PFSK-1 (cell line): ENCODE data around the gene RABGAP1.

Experiments
- FOXP2 ChIP-seq: optimal IDR thresholded peaks from 2 replicates; pipeline ENCODE3; 2011; ENCODE audit warnings: borderline replicate concordance, control low read depth, inconsistent platforms; ENCODE audit not compliant: insufficient read depth; ENCODE audit errors: extremely low read length, extremely low read depth
- POLR2AphosphoS5 ChIP-seq: IDR thresholded peaks from 2 replicates; pipeline ENCODE4 v1.6.1; 2012; ENCODE audit warnings: low read depth, mild to moderate bottlenecking, control low read depth, low read length, moderate library complexity
- SIN3A ChIP-seq: IDR thresholded peaks from 2 replicates; pipeline ENCODE4 v1.6.1; 2012; ENCODE audit warnings: mild to moderate bottlenecking, low read length, moderate library complexity, borderline replicate concordance; ENCODE audit not compliant: insufficient read depth
- TAF1 ChIP-seq: IDR thresholded peaks from 2 replicates; pipeline ENCODE4 v1.6.1; 2012; ENCODE audit warnings: low read length, control low read depth, borderline replicate concordance; ENCODE audit not compliant: insufficient read depth
- TF ChIP-seq, protein P1 (sequence below), 2 experiments: IDR thresholded peaks; 2 replicates each; pipeline versions ENCODE4 v1.6.1 to v1.8.0; 2011 to 2012; ENCODE audit warnings: low read depth in 2 of 2, low read length in 2 of 2, control low read depth in 1 of 2, inconsistent platforms in 1 of 2, mild to moderate bottlenecking in 1 of 2, moderate library complexity in 1 of 2; ENCODE audit not compliant: insufficient read depth in 1 of 2

RABGAP1 gene

GRCh38 chr9:122922713-122923112 lies 18.1 kb upstream of the RABGAP1 start:
- TF ChIP-seq TAF1 (no peak), SIN3A (no peak), FOXP2 (no peak), POLR2AphosphoS5 (no peak)
- TF ChIP-seq, protein P1, sequence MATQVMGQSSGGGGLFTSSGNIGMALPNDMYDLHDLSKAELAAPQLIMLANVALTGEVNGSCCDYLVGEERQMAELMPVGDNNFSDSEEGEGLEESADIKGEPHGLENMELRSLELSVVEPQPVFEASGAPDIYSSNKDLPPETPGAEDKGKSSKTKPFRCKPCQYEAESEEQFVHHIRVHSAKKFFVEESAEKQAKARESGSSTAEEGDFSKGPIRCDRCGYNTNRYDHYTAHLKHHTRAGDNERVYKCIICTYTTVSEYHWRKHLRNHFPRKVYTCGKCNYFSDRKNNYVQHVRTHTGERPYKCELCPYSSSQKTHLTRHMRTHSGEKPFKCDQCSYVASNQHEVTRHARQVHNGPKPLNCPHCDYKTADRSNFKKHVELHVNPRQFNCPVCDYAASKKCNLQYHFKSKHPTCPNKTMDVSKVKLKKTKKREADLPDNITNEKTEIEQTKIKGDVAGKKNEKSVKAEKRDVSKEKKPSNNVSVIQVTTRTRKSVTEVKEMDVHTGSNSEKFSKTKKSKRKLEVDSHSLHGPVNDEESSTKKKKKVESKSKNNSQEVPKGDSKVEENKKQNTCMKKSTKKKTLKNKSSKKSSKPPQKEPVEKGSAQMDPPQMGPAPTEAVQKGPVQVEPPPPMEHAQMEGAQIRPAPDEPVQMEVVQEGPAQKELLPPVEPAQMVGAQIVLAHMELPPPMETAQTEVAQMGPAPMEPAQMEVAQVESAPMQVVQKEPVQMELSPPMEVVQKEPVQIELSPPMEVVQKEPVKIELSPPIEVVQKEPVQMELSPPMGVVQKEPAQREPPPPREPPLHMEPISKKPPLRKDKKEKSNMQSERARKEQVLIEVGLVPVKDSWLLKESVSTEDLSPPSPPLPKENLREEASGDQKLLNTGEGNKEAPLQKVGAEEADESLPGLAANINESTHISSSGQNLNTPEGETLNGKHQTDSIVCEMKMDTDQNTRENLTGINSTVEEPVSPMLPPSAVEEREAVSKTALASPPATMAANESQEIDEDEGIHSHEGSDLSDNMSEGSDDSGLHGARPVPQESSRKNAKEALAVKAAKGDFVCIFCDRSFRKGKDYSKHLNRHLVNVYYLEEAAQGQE (IDR thresholded peaks at IDR 0.05; ENCODE audit: insufficient read depth in 1 of 2, low read depth in 2 of 2, low read length in 2 of 2) = no peak

- TF ChIP-seq POLR2AphosphoS5 (no peak), TAF1 (no peak), FOXP2 (no peak), SIN3A (no peak)
- TF ChIP-seq, protein P1 (IDR thresholded peaks at IDR 0.05; ENCODE audit: insufficient read depth in 1 of 2, low read depth in 2 of 2, low read length in 2 of 2) = no peak
Measured at GRCh38 chr9:122923947-122924346, 16.9 kb upstream of the RABGAP1 start.

DNA sequence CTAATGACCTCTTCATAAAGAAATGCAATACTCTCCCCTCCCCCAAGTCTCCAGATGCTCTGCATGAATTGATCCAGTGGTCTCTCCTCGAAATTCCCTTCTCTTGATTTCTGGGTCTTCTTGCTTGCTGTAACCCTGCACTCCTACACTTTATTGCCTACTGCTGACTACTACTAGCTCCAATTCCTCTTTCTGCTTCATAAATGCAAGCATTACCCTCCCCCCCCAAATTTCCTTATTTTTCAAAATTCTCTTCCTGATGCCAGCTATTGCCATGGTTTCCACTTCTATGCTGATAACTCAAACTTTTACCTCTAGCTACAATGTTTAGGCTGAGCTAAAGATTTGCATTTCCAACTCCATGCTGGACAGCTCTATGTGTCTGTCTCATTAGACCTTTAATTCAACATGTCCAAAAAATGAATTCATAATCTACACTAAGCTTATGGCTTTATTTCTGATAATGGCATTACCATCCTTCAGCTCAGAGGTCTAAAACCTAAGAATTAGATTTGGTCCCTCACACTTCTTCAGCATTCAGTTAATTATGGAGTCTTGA lies 10.9 kb upstream of the RABGAP1 start:
- TF ChIP-seq POLR2AphosphoS5 = no peak

DNA sequence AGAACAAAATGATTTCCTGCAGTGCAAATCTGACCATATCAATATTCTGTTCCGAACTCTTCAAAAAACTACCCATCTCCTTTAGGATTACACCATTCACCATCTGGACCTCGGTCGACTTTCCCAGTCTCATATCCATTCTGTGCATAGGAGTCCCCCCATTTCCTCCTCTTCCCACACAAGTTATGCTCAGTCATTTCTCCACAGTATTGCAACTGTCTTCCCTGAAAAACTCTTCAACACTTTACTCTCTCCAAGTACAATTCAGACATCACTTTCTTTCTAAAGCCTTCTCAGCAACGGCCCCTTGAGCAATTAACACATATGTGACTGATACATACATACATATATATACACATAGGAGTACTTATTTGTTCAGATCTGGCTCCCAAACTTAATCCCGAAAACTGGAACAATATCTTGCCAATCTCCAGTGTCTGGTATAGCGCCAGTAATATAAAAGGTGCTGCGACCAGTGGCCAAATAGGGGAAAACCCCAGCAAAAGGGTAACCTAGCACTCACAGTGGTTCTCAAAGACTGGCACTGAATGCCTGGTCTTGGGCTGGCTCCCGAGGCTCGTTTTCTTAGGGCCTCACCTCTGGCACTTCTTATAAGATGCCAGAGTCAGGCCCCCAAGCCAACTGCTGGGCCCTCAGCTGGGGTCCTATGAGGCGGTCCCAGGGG lies 10.1 kb upstream of the RABGAP1 start:
- TF ChIP-seq FOXP2 (no peak), TAF1 (no peak), SIN3A (no peak), POLR2AphosphoS5 (no peak)
- TF ChIP-seq, protein P1 (IDR thresholded peaks at IDR 0.05; ENCODE audit: insufficient read depth in 1 of 2, low read depth in 2 of 2, low read length in 2 of 2) = no peak

DNA sequence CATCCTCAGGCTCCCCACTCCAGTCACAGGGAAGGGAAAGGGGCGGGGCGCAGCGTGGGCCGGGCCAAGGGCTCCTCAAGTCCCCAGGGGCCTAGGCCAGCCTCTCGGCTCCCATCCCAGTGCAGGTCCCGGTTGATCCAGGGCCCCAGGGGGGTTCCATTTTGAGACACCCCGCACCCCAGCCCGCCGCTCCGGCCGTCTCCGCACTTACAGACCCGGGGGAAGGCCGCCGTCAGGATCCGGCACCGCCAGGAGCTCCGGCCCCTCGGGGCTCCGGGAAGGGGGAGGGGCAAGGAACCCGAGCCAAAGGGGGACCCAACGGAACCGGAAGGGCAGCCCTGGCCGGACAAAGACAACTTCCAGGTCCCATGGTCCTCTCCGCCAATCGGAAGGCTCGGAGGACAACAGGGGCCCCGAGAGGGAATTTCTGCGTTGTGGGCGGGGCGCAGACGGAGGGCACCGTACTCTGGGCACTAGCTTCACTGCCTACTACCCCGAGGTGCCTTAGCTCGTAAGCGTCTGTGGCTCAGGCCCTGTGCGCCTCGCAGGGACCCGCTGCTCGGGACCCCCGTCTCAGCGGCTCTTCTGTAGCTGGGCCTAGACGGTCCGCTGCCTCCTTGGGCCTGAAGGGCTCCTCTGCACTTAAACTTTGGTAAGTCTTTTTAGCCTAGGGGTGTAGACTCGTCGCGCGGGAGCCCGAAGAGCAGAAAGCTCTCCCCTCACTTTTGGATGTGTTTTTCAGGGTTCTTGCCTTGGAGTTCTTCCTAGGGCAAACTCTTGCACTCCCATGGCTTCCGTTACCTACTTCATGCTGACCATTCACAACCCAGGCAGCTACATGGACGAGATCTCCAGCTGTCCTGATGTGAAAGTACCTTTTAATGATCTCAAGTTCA lies 9.3 kb upstream of the RABGAP1 start, which contains the start of gene ZBTB26:
Gene ZBTB26 (minus strand): TSS at position 287 of the 896 bp plus-strand sequence. CDS start 11,578 bp downstream, outside the sequence.
- TF ChIP-seq SIN3A (0 out of 2 replicates have a peak, but pooled peaks have one; percentile 93), FOXP2 (peak; percentile 66), POLR2AphosphoS5 (peak; percentile 81), TAF1 (peak; percentile 74; the same call in 1 of the 2 replicates)
- TF ChIP-seq, protein P1 (IDR thresholded peaks at IDR 0.05; ENCODE audit: insufficient read depth in 1 of 2, low read depth in 2 of 2, low read length in 2 of 2) = 0 out of 4 replicates have a peak, but pooled peaks of 1 of the 2 experiments have one; percentile 26
